ENCODE data around the gene SENP8.

- TF ChIP-seq CTCF (conservative IDR thresholded peaks at IDR 0.05; ENCODE audit: low read depth, low read length) (no peak), EZH2 (IDR thresholded peaks at IDR 0.05; ENCODE audit: borderline replicate concordance, low read depth, low read length, poor library complexity, severe bottlenecking) (no peak)
Measured at GRCh38 chr15:72068856-72069255, 49.3 kb upstream of the SENP8 start.

Data from A673 (cell line).